Retinal pigment epithelial cell (primary cell): Measurements from ENCODE around the gene INPP4B.

Experiments used
- DNase-seq: peaks from one replicate; pipeline ENCODE4 v3.0.0-alpha.2; 2010; ENCODE audit warnings: low read depth
- H3K4me3 ChIP-seq: 2 replicates; pipeline ENCODE4 v1.5.1; 2011; ENCODE audit warnings: mild to moderate bottlenecking, low read length, control low read depth, moderate library complexity
- TF ChIP-seq, protein P1 (sequence below): conservative IDR thresholded peaks from 2 replicates; pipeline ENCODE4 v1.5.1; 2011; ENCODE audit warnings: low read depth, low read length, control low read depth, inconsistent platforms

INPP4B gene

DNA sequence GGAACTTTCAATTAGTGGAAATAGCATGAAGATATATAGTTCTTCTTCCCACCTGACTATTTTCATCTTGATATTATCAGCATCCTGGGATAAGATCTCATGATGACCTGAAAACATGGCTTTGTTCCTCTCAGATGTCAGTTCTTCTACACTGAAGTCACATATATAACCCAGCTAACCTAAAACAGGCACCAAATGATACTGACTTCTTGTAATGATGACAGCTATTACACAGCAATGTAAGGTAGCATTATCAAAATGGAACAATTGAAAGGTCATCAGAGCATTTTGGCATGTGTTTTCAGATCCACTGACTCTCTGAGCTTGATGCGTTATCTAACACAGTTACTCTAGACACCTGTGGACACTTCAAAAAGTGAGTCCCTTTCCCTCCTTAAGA lies 469.9 kb downstream of the INPP4B start:
- TF ChIP-seq, protein P1, sequence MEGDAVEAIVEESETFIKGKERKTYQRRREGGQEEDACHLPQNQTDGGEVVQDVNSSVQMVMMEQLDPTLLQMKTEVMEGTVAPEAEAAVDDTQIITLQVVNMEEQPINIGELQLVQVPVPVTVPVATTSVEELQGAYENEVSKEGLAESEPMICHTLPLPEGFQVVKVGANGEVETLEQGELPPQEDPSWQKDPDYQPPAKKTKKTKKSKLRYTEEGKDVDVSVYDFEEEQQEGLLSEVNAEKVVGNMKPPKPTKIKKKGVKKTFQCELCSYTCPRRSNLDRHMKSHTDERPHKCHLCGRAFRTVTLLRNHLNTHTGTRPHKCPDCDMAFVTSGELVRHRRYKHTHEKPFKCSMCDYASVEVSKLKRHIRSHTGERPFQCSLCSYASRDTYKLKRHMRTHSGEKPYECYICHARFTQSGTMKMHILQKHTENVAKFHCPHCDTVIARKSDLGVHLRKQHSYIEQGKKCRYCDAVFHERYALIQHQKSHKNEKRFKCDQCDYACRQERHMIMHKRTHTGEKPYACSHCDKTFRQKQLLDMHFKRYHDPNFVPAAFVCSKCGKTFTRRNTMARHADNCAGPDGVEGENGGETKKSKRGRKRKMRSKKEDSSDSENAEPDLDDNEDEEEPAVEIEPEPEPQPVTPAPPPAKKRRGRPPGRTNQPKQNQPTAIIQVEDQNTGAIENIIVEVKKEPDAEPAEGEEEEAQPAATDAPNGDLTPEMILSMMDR: no peak
- H3K4me3 ChIP-seq: no peak overlapping the region
- no peak for DNase-seq

DNA sequence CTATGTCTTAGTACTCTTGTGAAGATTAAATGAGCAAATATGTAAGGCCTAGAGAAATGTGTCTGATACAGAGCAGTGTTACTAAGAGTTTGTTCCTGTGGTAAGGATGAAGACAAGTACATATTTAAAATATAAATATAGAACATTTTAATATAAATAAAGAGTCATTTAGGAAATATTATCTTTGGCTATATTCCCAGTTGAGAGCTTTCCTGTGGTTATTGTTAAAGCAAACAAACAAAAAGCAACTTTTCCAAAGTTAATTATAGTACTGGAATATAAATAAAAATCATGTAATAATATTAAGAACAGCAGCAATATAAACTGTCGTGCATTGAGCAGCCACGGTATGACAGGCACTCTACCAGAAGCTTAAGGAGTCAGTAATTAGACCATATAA lies 472.5 kb downstream of the INPP4B start:
- no peak for DNase-seq
- TF ChIP-seq, protein P1: no peak
- H3K4me3 ChIP-seq: no peak overlapping the region

DNA sequence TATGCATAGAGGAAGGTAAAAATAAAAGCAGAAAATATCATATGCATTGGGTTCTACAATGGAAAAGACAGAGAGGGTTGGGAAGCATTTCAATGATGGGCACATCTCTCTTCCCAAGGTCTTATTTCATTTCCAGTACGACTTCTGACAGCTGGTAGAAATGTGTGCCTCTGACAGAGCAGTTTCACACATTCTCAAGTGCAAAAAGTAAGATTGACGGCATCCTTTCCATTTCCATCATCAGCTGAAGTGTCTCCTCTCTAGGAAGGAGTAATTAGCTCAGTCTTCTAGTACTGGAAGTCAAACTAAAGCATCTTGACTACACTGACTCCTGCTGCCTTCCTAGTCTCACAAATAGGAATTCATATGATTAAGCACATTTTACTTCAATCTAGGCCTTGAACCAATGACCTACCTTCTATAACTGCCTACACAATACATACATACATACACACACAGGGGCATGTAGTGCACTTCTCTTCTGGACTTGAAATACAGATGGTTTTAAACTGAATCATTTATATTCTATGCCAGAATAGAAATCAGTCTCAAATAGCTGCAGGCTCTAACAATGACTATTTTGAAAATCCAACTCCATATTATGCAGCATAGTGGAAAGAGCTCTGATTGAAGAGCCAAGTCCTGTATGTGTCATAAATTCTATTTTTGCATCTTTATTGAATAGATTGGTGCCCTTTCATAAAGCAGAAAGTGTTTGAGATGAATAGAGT lies 473.4 kb downstream of the INPP4B start:
- TF ChIP-seq, protein P1: no peak
- no peak for DNase-seq

DNA sequence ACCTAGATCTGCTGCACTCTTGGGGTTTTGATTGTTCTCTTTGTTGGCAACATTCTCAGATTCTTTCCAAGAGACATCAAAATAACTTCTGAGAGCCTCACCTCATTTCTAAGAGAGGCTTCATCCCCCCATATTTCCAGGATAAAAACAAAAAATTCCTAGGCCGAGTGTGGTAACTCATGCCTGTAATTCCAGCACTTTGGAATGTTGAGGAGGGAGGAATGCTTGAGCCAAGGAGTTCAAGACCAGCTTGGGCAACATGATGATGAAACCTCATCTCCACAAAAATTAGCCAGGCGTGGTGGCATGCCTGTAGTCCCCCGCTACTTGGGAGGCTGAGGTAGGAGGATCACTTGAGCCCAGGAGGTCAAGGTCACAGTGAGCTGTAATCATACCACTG lies 477.0 kb downstream of the INPP4B start:
- TF ChIP-seq, protein P1: no peak
- H3K4me3 ChIP-seq: no peak overlapping the region
- no peak for DNase-seq

More for the DNA sequence above, 473.4 kb downstream of the INPP4B start:
- no peak overlapping the region for H3K4me3 ChIP-seq

DNA sequence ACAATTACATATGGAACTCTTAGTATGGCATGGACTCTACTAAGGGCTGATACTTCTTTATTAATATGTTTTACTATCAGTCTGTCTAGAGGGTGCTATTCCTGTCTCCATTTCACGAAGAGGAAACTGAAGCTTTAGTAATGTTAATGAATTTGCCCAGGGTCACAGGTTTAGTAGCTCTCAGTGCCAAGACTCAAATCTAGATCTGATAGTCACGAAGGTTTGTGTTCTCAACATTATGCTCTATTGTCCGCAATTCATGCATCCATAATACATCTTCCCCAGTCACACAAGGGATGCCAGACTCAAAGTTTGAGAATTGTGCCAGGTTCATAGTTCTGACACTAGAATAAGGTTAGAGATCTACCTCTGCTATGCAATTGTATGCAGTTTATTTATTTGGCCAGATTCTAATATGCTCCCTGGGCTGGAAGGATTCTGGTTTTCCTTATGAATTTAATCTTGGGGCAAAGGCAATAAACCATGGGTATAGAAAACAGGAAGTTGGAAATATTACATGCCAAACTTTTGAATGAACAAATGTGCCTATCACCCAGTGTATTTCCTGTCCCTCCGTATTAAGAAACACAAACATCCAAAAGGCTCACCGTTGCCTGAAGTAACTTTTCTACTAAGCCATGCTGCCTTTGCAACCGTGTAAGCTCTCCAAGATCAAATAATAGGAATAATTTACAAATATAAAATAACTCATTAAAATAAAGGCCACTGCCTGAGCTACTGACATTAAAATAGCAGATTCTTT lies 478.5 kb downstream of the INPP4B start:
- TF ChIP-seq, protein P1: no peak
- H3K4me3 ChIP-seq: no peak overlapping the region
- no peak for DNase-seq

DNA sequence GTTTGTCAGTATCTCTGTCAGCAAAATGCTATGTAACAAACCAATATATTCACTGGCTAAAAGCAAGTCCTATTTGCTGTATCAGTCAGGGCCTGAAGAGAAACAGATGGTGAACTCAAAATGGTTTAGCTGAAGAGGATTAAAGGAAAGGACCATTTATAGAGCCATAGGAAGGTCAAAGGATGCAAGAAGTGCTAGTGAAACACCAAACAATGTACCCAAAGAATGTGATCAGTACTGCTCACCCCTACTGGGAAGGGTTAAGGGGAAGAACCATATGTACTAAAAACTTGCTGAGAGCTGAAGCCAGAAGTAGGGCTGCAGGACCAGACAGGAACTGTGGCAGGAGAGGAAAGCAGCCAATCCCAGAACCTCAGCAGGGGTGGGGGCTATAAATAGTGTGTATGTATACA lies 479.3 kb downstream of the INPP4B start:
- H3K4me3 ChIP-seq: no peak overlapping the region
- DNase-seq: no peak
- TF ChIP-seq, protein P1: no peak
